Chondrocyte (in vitro differentiated cells): ENCODE measurements around the gene PPP1R3D. TPM values are rescaled to one million over a fixed set of nuclear protein-coding genes. Genes with fewer than 3 reads are reported as not detected.

Experiments
- DNase-seq: peaks from one replicate; pipeline ENCODE4 v3.0.0; 2021; ENCODE audit warnings: mixed read lengths, low spot score
- H3K27ac Mint-ChIP-seq: one replicate; pipeline ENCODE4 v1.8.0; 2021; ENCODE audit warnings: mild to moderate bottlenecking, moderate library complexity, mixed read lengths; ENCODE audit not compliant: unreplicated experiment
- H3K27me3 Mint-ChIP-seq: 2 replicates; pipeline ENCODE4 v1.8.0; 2021; ENCODE audit warnings: low read depth, mixed read lengths
- H3K36me3 Mint-ChIP-seq: 2 replicates; pipeline ENCODE4 v1.8.0; 2021; ENCODE audit warnings: low read depth, mixed read lengths
- H3K4me1 Mint-ChIP-seq: 2 replicates; pipeline ENCODE4 v1.8.0; 2021; ENCODE audit warnings: low read depth, mild to moderate bottlenecking, mixed read lengths
- H3K4me3 Mint-ChIP-seq: one replicate; pipeline ENCODE4 v1.8.0; 2021; ENCODE audit warnings: mild to moderate bottlenecking, moderate library complexity, mixed read lengths; ENCODE audit not compliant: unreplicated experiment
- H3K9me3 Mint-ChIP-seq: 2 replicates; pipeline ENCODE4 v1.8.0; 2021; ENCODE audit warnings: low read depth, mixed read lengths
- total RNA-seq: library from RNA; stranded (reverse); gene quantifications from 3 replicates; pipeline ENCODE4 v1.2.1, GENCODE V29; 2021
- TF ChIP-seq, protein P1 (sequence below): fragments of 200-600 bp; sonication (generic); IDR thresholded peaks from 2 replicates; pipeline ENCODE4 v1.5.0; 2021; ENCODE audit warnings: antibody characterized with exemption, mild to moderate bottlenecking, moderate library complexity

PPP1R3D gene
- total RNA-seq, 1 donor from 2014 or later, result 5.8 TPM

DNA sequence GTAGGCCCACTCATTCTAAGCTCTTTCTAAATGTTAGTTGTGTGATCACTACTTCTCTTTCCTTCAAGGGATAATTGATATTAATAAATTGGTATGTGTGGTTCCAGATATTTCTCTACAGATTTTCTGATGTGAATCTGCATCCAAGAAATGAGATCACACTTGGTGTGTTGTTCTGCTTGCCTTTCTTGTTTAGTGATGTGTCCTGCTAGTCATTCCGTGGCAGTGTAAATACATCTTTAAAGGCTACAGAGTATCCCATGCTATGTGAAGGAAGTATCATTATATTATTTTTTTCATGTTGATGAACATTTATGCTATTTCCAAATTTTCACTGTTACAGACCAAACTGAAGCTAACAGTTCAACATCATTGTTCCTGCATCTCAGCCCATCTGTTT lies 31.3 kb upstream of the PPP1R3D start:
- TF ChIP-seq, protein P1, sequence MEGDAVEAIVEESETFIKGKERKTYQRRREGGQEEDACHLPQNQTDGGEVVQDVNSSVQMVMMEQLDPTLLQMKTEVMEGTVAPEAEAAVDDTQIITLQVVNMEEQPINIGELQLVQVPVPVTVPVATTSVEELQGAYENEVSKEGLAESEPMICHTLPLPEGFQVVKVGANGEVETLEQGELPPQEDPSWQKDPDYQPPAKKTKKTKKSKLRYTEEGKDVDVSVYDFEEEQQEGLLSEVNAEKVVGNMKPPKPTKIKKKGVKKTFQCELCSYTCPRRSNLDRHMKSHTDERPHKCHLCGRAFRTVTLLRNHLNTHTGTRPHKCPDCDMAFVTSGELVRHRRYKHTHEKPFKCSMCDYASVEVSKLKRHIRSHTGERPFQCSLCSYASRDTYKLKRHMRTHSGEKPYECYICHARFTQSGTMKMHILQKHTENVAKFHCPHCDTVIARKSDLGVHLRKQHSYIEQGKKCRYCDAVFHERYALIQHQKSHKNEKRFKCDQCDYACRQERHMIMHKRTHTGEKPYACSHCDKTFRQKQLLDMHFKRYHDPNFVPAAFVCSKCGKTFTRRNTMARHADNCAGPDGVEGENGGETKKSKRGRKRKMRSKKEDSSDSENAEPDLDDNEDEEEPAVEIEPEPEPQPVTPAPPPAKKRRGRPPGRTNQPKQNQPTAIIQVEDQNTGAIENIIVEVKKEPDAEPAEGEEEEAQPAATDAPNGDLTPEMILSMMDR, result no peak
- H3K4me1 Mint-ChIP-seq, result peaks cover 1% of the 10 kb centered on the region
- H3K27me3 Mint-ChIP-seq, result peaks cover 5% of the 10 kb centered on the region
- no peak for DNase-seq
- no peak overlapping the region for H3K27ac Mint-ChIP-seq
- no peak overlapping the region for H3K4me3 Mint-ChIP-seq
- peaks cover 2% of the 10 kb centered on the region for H3K9me3 Mint-ChIP-seq
- no peaks in the 10 kb centered on the region for H3K36me3 Mint-ChIP-seq

GRCh38 chr20:59966428-59966827 lies 26.3 kb upstream of the PPP1R3D start:
- Mint-ChIP-seq H3K4me1 (peaks cover 8% of the 10 kb centered on the region), H3K9me3 (no peaks in the 10 kb centered on the region), H3K27ac (no peak overlapping the region), H3K27me3 (peaks cover 2% of the 10 kb centered on the region), H3K36me3 (no peaks in the 10 kb centered on the region), H3K4me3 (no peak overlapping the region)
- TF ChIP-seq, protein P1, result no peak
- DNase-seq, result no peak

DNA sequence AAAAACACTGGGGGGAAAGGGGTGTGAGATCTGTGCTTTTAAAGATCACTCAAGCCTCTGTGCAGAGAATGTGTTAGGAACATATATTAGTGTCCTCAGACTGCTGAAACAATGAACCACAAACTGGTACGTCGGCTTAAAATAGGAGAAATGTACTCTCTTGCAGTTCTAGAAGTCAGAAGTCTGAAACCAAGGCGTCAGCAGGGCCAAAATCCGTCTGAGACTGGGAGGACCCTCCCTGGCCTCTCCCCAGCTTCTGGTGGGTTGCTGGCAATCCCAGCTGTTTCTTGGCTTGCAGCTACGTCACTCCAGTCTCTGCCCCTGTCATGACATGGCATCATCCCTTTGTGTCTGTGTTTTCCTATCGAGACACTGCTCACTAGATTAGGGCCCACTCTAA lies 22.1 kb upstream of the PPP1R3D start:
- no peaks in the 10 kb centered on the region for H3K9me3 Mint-ChIP-seq
- no peaks in the 10 kb centered on the region for H3K36me3 Mint-ChIP-seq
- no peak overlapping the region for H3K4me3 Mint-ChIP-seq
- no peak for DNase-seq
- TF ChIP-seq, protein P1, result no peak
- peaks cover 2% of the 10 kb centered on the region for H3K27me3 Mint-ChIP-seq
- H3K27ac Mint-ChIP-seq, result no peak overlapping the region
- H3K4me1 Mint-ChIP-seq, result peaks cover 8% of the 10 kb centered on the region

DNA sequence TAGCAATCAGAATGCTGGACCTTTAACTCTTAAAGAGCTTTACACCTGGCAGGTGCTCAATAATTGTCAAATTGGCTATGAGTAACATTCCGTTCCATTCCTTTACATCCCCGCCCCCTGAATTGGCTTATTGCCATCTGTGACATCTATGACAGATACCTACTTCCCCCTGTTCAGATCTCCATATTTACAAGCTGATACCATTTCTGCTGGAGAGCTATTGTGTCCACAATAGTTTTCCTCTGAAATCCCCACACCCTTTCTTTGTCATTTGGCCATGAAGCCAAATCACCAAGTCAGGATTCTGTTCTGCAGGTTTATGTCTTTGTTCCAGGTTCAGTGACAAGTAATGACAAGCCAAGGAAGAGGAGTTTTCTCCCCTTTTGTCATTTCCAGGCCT lies 21.3 kb upstream of the PPP1R3D start:
- no peak overlapping the region for H3K4me3 Mint-ChIP-seq
- TF ChIP-seq, protein P1, result no peak
- H3K27me3 Mint-ChIP-seq, result peaks cover 2% of the 10 kb centered on the region
- no peak for DNase-seq
- no peaks in the 10 kb centered on the region for H3K9me3 Mint-ChIP-seq
- H3K36me3 Mint-ChIP-seq, result no peaks in the 10 kb centered on the region
- no peak overlapping the region for H3K27ac Mint-ChIP-seq
- H3K4me1 Mint-ChIP-seq, result peaks cover 8% of the 10 kb centered on the region

GRCh38 chr20:59958626-59959025 lies 18.5 kb upstream of the PPP1R3D start:
- no peaks in the 10 kb centered on the region for H3K4me1 Mint-ChIP-seq
- no peaks in the 10 kb centered on the region for H3K36me3 Mint-ChIP-seq
- H3K9me3 Mint-ChIP-seq, result no peaks in the 10 kb centered on the region
- no peak overlapping the region for H3K4me3 Mint-ChIP-seq
- no peak overlapping the region for H3K27ac Mint-ChIP-seq
- H3K27me3 Mint-ChIP-seq, result peaks cover 2% of the 10 kb centered on the region
- DNase-seq, result no peak
- TF ChIP-seq, protein P1, result no peak
